ENCODE results near the gene SCAF11. TPM values are rescaled to one million over a fixed set of nuclear protein-coding genes. Genes with fewer than 3 reads are reported as not detected.

The SCAF11 gene
- total RNA-seq, 1 donor from 2014 or later: 57.4 TPM

GRCh38 chr12:45977620-45978019 lies 12.8 kb downstream of the SCAF11 start:
- DNase-seq (ENCODE audit: low read depth): no peak
- no peak for TF ChIP-seq CTCF (conservative IDR thresholded peaks at IDR 0.05; ENCODE audit: low read depth, low read length)
- no peak overlapping the region for H3K4me3 ChIP-seq (ENCODE audit: low read depth, low read length)

- H3K4me3 ChIP-seq (ENCODE audit: low read depth, low read length): no peak overlapping the region
- TF ChIP-seq CTCF (conservative IDR thresholded peaks at IDR 0.05; ENCODE audit: low read depth, low read length): no peak
- DNase-seq (ENCODE audit: low read depth): no peak
Measured at GRCh38 chr12:45975506-45975905, 14.9 kb downstream of the SCAF11 start.

GRCh38 chr12:45974883-45975282 lies 15.5 kb downstream of the SCAF11 start:
- no peak for DNase-seq (ENCODE audit: low read depth)
- no peak overlapping the region for H3K4me3 ChIP-seq (ENCODE audit: low read depth, low read length)
- no peak for TF ChIP-seq CTCF (conservative IDR thresholded peaks at IDR 0.05; ENCODE audit: low read depth, low read length)

- no peak for DNase-seq (ENCODE audit: low read depth)
- no peak for TF ChIP-seq CTCF (conservative IDR thresholded peaks at IDR 0.05; ENCODE audit: low read depth, low read length)
- H3K4me3 ChIP-seq (ENCODE audit: low read depth, low read length): no peak overlapping the region
Measured at GRCh38 chr12:45974171-45974719, 16.1 kb downstream of the SCAF11 start.

- H3K4me3 ChIP-seq (ENCODE audit: low read depth, low read length): no peak overlapping the region
- no peak for DNase-seq (ENCODE audit: low read depth)
- TF ChIP-seq CTCF (conservative IDR thresholded peaks at IDR 0.05; ENCODE audit: low read depth, low read length): no peak
Measured at GRCh38 chr12:45973526-45973925, 16.8 kb downstream of the SCAF11 start.

GRCh38 chr12:45970391-45970790 lies 20.0 kb downstream of the SCAF11 start:
- no peak for TF ChIP-seq CTCF (conservative IDR thresholded peaks at IDR 0.05; ENCODE audit: low read depth, low read length)
- DNase-seq (ENCODE audit: low read depth): no peak
- no peak overlapping the region for H3K4me3 ChIP-seq (ENCODE audit: low read depth, low read length)

GRCh38 chr12:45969084-45969483 lies 21.3 kb downstream of the SCAF11 start:
- no peak for TF ChIP-seq CTCF (conservative IDR thresholded peaks at IDR 0.05; ENCODE audit: low read depth, low read length)
- H3K4me3 ChIP-seq (ENCODE audit: low read depth, low read length): no peak overlapping the region
- no peak for DNase-seq (ENCODE audit: low read depth)
